CD4-positive, alpha-beta memory T cell (primary cell): Measurements from ENCODE around the gene CRTAP. TPM values are rescaled to one million over a fixed set of nuclear protein-coding genes. Genes with fewer than 3 reads are reported as not detected.
A peak's percentile ranks its signal among the peaks of the same experiment; 100 is the strongest.
"Not testable (repeated sequence)": the region's sequence is repeated elsewhere in the genome, so short reads cannot be mapped to it uniquely, and the experiment has no call there.

Source experiments
- CTCF ChIA-PET: fragments of 350-600 bp; sonication (Branson Sonifier 250); formaldehyde crosslinking; loops from one replicate; lab custom pipeline; 2021; ENCODE audit warnings: inconsistent platforms; ENCODE audit not compliant: partially characterized antibody; lab: Charles Lee
- POLR2A ChIA-PET: fragments of 350-600 bp; sonication (Branson Sonifier 250); formaldehyde crosslinking; loops from one replicate; lab custom pipeline; 2021; ENCODE audit not compliant: partially characterized antibody; lab: Charles Lee
- DNase-seq, 5 donors: peaks; one replicate each; pipeline versions ENCODE4 v3.0.0 to v3.0.0-alpha.2; 2020 to 2022; ENCODE audit warnings: mixed read lengths in 1 of 5
- H3K27ac ChIP-seq: one replicate; pipeline ENCODE4 v1.7.0; 2013; ENCODE audit warnings: low read depth, low read length
- H3K27me3 ChIP-seq: 2 replicates; pipeline ENCODE4 v1.7.0; 2013; ENCODE audit warnings: mild to moderate bottlenecking, low read length, moderate library complexity; ENCODE audit not compliant: insufficient read depth
- H3K36me3 ChIP-seq: 2 replicates; pipeline ENCODE4 v1.7.0; 2013; ENCODE audit warnings: mild to moderate bottlenecking, low read length, moderate library complexity; ENCODE audit not compliant: insufficient read depth
- H3K4me1 ChIP-seq: 2 replicates; pipeline ENCODE4 v1.7.0; 2013; ENCODE audit warnings: mild to moderate bottlenecking, low read length, moderate library complexity; ENCODE audit not compliant: insufficient read depth
- H3K4me3 ChIP-seq, 2 donors: one replicate each; pipeline ENCODE4 v1.7.0; 2013; ENCODE audit warnings: low read length in 2 of 2, mild to moderate bottlenecking in 1 of 2
- H3K9me3 ChIP-seq, 2 donors: one replicate each; pipeline ENCODE4 v1.7.0; 2013; ENCODE audit warnings: low read length in 2 of 2, control low read depth in 1 of 2; ENCODE audit not compliant: control insufficient read depth in 1 of 2
- H3K27ac Mint-ChIP-seq, 7 donors: one replicate each; pipeline ENCODE4 v1.8.0; 2020 to 2021; ENCODE audit warnings: mixed read lengths in 7 of 7, mild to moderate bottlenecking in 6 of 7, inconsistent platforms in 3 of 7, moderate library complexity in 3 of 7
- H3K27me3 Mint-ChIP-seq, 2 donors: one replicate each; pipeline ENCODE4 v1.8.0; 2020 to 2021; ENCODE audit warnings: mixed read lengths in 2 of 2
- H3K36me3 Mint-ChIP-seq, 2 donors: one replicate each; pipeline ENCODE4 v1.8.0; 2020 to 2021; ENCODE audit warnings: mixed read lengths in 2 of 2, inconsistent platforms in 1 of 2, mild to moderate bottlenecking in 1 of 2
- H3K4me1 Mint-ChIP-seq, 4 donors: one replicate each; pipeline ENCODE4 v1.8.0; 2020 to 2021; ENCODE audit warnings: mixed read lengths in 4 of 4, mild to moderate bottlenecking in 1 of 4
- H3K4me3 Mint-ChIP-seq, 8 donors: one replicate each; pipeline ENCODE4 v1.8.0; 2020 to 2021; ENCODE audit warnings: mixed read lengths in 8 of 8, mild to moderate bottlenecking in 7 of 8, moderate library complexity in 6 of 8, inconsistent platforms in 3 of 8
- H3K9me3 Mint-ChIP-seq, 8 donors: one replicate each; pipeline ENCODE4 v1.8.0; 2020 to 2021; ENCODE audit warnings: mixed read lengths in 8 of 8, mild to moderate bottlenecking in 5 of 8, inconsistent platforms in 3 of 8, moderate library complexity in 1 of 8
- intact Hi-C: fragments of 100-400 bp; cut with micrococcal nuclease; formaldehyde crosslinking; loops from one replicate; pipeline ENCODE4 v1.15.1; 2023
- polyA plus RNA-seq, 2 donors: library from polyadenylated mRNA; unstranded; fragments of 300-500 nt; fragmentation: Illumina TruSeq; gene quantifications; one replicate each; pipeline ENCODE4 v1.2.3, GENCODE V29; 2021
- total RNA-seq, 2 experiments: library from RNA; stranded (reverse); gene quantifications; one replicate each; pipeline ENCODE4 v1.2.3, GENCODE V29; 2021

CRTAP gene
- total and polyA plus RNA-seq, 4 experiments from 2014 or later = 75.4 to 109 (median 92.2) TPM

- intact Hi-C loops, H3K4me3 ChIP-seq, H3K4me1 Mint-ChIP-seq, DNase-seq, H3K27me3 ChIP-seq, H3K9me3 Mint-ChIP-seq, H3K9me3 ChIP-seq, CTCF ChIA-PET, H3K4me3 Mint-ChIP-seq, H3K27me3 Mint-ChIP-seq, H3K27ac Mint-ChIP-seq, POLR2A ChIA-PET, H3K4me1 ChIP-seq, H3K27ac ChIP-seq: not testable (repeated sequence)
- H3K36me3 ChIP-seq = peaks cover 18% of the 10 kb centered on the region
- peaks cover 50 to 71% of the 10 kb centered on the region in 2 donors for H3K36me3 Mint-ChIP-seq
These were observed 25.3 kb downstream of the CRTAP start for GRCh38 chr3:33139006-33139623.

- Mint-ChIP-seq H3K4me1 (peaks cover 0 to 5% (median 1%) of the 10 kb centered on the region in 4 donors), H3K36me3 (peaks cover 53 to 69% of the 10 kb centered on the region in 2 donors), H3K4me3 (no peak overlapping the region), H3K27me3 (no peaks in the 10 kb centered on the region), H3K27ac (no peak overlapping the region), H3K9me3 (no peaks in the 10 kb centered on the region)
- Histone ChIP-seq H3K9me3 (no peaks in the 10 kb centered on the region), H3K36me3 (peaks cover 9% of the 10 kb centered on the region), H3K4me1 (no peaks in the 10 kb centered on the region), H3K27me3 (no peaks in the 10 kb centered on the region), H3K4me3 (no peak overlapping the region), H3K27ac (no peak overlapping the region)
- intact Hi-C loops = no loop called here
- DNase-seq = no peak
- POLR2A ChIA-PET = no interaction called here
- CTCF ChIA-PET = interaction anchor here (2.4 kb wide), 1 partner anchor 8 kb away, joined by 14 read pairs; no protein-coding TSS in a partner anchor
These were observed 26.2 kb downstream of the CRTAP start for GRCh38 chr3:33139996-33140395.

- peaks cover 47 to 66% of the 10 kb centered on the region in 2 donors for H3K36me3 Mint-ChIP-seq
- no peak for DNase-seq
- intact Hi-C loops = no loop called here
- Histone ChIP-seq H3K27me3 (no peaks in the 10 kb centered on the region), H3K36me3 (peaks cover 8% of the 10 kb centered on the region), H3K4me1 (no peaks in the 10 kb centered on the region), H3K4me3 (no peak overlapping the region), H3K27ac (no peak overlapping the region), H3K9me3 (no peaks in the 10 kb centered on the region)
- H3K4me3 Mint-ChIP-seq = no peak overlapping the region
- peak overlapping the region in 1 of 7 donors; percentile 22 for H3K27ac Mint-ChIP-seq
- H3K4me1 Mint-ChIP-seq = peaks cover 0 to 5% (median 1%) of the 10 kb centered on the region in 4 donors
- ChIA-PET CTCF (interaction anchor here (1.2 to 2.4 kb wide), 2 partner anchors 9 to 66 kb away, joined by 4 to 14 read pairs; no protein-coding TSS in a partner anchor), POLR2A (no interaction called here)
- H3K9me3 Mint-ChIP-seq = no peaks in the 10 kb centered on the region
- no peaks in the 10 kb centered on the region for H3K27me3 Mint-ChIP-seq
These were observed 27.2 kb downstream of the CRTAP start for GRCh38 chr3:33141006-33141405.

- Mint-ChIP-seq H3K4me1 (peaks cover 0 to 5% (median 1%) of the 10 kb centered on the region in 4 donors), H3K27ac (peak overlapping the region in 2 of 7 donors; percentile 17 to 55), H3K9me3 (no peaks in the 10 kb centered on the region), H3K27me3 (no peaks in the 10 kb centered on the region), H3K4me3 (no peak overlapping the region), H3K36me3 (peaks cover 33 to 49% of the 10 kb centered on the region in 2 donors)
- CTCF ChIA-PET = interaction anchor here (0.7 to 3.8 kb wide), 4 partner anchors 11 to 643 kb away, joined by 3 to 26 read pairs (median 4); no protein-coding TSS in a partner anchor
- intact Hi-C loops = loop anchor here (1.0 kb wide), 1 partner anchor 197 kb away; no protein-coding TSS in a partner anchor
- H3K4me3 ChIP-seq = no peak overlapping the region
- no peaks in the 10 kb centered on the region for H3K4me1 ChIP-seq
- H3K27ac ChIP-seq = no peak overlapping the region
- DNase-seq = peak in 3 of 5 donors; percentile 7 to 19 (median 13)
- no peaks in the 10 kb centered on the region for H3K27me3 ChIP-seq
- no peaks in the 10 kb centered on the region for H3K9me3 ChIP-seq
- POLR2A ChIA-PET = no interaction called here
- H3K36me3 ChIP-seq = peaks cover 5% of the 10 kb centered on the region
These were observed 30.6 kb downstream of the CRTAP start for GRCh38 chr3:33144433-33144832.

GRCh38 chr3:33145221-33145900 lies 31.5 kb downstream of the CRTAP start:
- H3K27me3 ChIP-seq = no peaks in the 10 kb centered on the region
- H3K9me3 Mint-ChIP-seq = no peaks in the 10 kb centered on the region
- H3K27ac Mint-ChIP-seq = peak overlapping the region in 1 of 7 donors; percentile 17
- H3K4me3 ChIP-seq = no peak overlapping the region
- H3K4me1 Mint-ChIP-seq = peaks cover 0 to 5% (median 1%) of the 10 kb centered on the region in 4 donors
- ChIA-PET POLR2A (no interaction called here), CTCF (interaction anchor here (1.4 to 3.8 kb wide), 2 partner anchors 14 to 196 kb away, joined by 3 to 26 read pairs; no protein-coding TSS in a partner anchor)
- no peaks in the 10 kb centered on the region for H3K9me3 ChIP-seq
- DNase-seq = no peak
- H3K27me3 Mint-ChIP-seq = no peaks in the 10 kb centered on the region
- peaks cover 5% of the 10 kb centered on the region for H3K36me3 ChIP-seq
- intact Hi-C loops = no loop called here
- H3K4me1 ChIP-seq = no peaks in the 10 kb centered on the region
- peaks cover 33 to 46% of the 10 kb centered on the region in 2 donors for H3K36me3 Mint-ChIP-seq
- H3K4me3 Mint-ChIP-seq = no peak overlapping the region
- H3K27ac ChIP-seq = no peak overlapping the region

- Mint-ChIP-seq H3K27me3 (no peaks in the 10 kb centered on the region), H3K27ac (peak overlapping the region in 2 of 7 donors; percentile 13 to 59), H3K4me1 (peaks cover 0 to 5% (median 1%) of the 10 kb centered on the region in 4 donors), H3K9me3 (no peaks in the 10 kb centered on the region), H3K4me3 (no peak overlapping the region), H3K36me3 (peaks cover 33 to 39% of the 10 kb centered on the region in 2 donors)
- no peak overlapping the region for H3K27ac ChIP-seq
- H3K36me3 ChIP-seq = peaks cover 5% of the 10 kb centered on the region
- no peak for DNase-seq
- ChIA-PET POLR2A (no interaction called here), CTCF (interaction anchor here (1.4 kb wide), 1 partner anchor 196 kb away, joined by 3 read pairs; no protein-coding TSS in a partner anchor)
- H3K4me1 ChIP-seq = no peaks in the 10 kb centered on the region
- H3K9me3 ChIP-seq = no peaks in the 10 kb centered on the region
- intact Hi-C loops = no loop called here
- H3K4me3 ChIP-seq = no peak overlapping the region
- no peaks in the 10 kb centered on the region for H3K27me3 ChIP-seq
These were observed 32.2 kb downstream of the CRTAP start for GRCh38 chr3:33145901-33146580.
